ENCODE data around the gene NAP1L4. TPM values are rescaled to one million over a fixed set of nuclear protein-coding genes. Genes with fewer than 3 reads are reported as not detected.

NAP1L4 gene
- total RNA-seq, 2 donors from 2014 or later, result 45.9 to 57.7 TPM

DNA sequence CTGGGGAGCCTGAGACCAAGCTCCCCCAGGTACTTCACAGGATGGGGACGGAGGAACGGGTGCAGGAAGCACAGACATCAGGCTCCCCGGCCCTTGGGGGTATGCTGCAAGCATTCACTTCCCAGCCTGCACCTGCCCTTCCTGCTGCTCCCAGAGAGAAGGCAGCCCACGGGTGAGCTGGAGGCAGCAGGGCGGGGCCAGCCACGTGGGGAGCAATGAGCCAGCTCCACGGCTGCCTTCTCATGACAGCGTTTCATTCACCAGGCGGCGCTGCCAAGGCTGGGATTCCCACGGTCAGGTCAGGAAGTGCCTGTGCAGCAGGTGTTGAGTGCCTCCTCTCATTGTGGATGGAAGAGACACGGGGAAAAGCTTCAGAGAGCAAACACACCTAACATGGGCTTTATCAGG is 48.4 kb downstream of the NAP1L4 start:
- no peak overlapping the region for H3K4me3 ChIP-seq
- peak overlapping the region in 3 of 4 donors; percentile 14 to 34 (median 17) for H3K27ac ChIP-seq
- no peak for ATAC-seq
- WGBS, 2 donors, result 48 to 60% methylated on average over 1 to 12 of the region's 12 CpGs
- no peaks in the 10 kb centered on the region for H3K36me3 ChIP-seq (replicated peaks in 1 of 2; ENCODE audit: insufficient read depth in 1 of 2, low read depth in 2 of 2)
- peak in 3 of 4 donors; percentile 48 to 66 (median 61) for DNase-seq
- peaks cover 0 to 1% (median 0%) of the 10 kb centered on the region in 3 donors for H3K9me3 ChIP-seq
- no peak for TF ChIP-seq POLR2A (IDR thresholded peaks at IDR 0.05)
- TF ChIP-seq, protein P1, sequence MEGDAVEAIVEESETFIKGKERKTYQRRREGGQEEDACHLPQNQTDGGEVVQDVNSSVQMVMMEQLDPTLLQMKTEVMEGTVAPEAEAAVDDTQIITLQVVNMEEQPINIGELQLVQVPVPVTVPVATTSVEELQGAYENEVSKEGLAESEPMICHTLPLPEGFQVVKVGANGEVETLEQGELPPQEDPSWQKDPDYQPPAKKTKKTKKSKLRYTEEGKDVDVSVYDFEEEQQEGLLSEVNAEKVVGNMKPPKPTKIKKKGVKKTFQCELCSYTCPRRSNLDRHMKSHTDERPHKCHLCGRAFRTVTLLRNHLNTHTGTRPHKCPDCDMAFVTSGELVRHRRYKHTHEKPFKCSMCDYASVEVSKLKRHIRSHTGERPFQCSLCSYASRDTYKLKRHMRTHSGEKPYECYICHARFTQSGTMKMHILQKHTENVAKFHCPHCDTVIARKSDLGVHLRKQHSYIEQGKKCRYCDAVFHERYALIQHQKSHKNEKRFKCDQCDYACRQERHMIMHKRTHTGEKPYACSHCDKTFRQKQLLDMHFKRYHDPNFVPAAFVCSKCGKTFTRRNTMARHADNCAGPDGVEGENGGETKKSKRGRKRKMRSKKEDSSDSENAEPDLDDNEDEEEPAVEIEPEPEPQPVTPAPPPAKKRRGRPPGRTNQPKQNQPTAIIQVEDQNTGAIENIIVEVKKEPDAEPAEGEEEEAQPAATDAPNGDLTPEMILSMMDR (IDR thresholded peaks at IDR 0.05), result no peak
- H3K4me1 ChIP-seq, result peaks cover 44% of the 10 kb centered on the region
- no peaks in the 10 kb centered on the region for H3K27me3 ChIP-seq
- intact Hi-C loops (cut with DNase I), result no loop called here

DNA sequence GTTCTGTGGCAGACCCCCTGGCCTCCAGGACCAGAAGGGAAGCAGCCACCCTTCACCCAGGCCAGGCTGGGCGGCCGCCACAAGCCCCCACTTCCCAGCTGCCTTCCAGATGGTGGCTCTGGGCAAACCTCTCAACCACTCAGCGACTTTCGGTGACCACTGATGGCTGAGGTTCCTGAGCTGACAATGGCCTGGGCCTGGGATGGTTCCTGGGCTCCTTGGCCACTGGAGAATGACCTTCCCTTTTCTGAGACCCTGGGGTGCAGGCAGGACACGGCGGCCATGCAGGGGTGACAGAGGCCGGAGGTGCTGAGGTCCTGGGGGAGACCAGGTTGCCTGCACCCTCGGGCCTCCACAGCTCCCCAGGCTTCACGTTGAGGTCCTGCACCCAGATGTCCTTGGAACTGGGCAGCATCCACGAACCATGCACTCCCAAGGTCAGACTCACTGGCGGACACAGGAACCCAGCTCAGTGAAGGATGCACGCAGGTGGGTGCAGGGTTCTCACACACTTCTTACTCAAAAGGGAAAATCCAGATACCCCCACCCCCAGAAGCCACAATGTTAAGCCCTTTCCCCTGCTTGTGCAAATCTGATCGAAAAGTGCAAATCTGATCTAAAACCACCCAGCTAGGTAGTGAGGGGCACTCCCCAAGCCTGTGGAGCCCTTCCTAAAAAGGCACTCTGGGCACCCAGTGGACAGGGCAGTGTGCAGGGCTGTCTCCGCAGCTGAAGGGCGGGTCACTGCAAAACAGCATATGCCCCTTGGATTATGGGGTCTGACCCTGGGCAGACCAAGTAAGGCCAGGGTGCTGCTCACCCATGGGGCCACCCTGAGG is 49.0 kb downstream of the NAP1L4 start:
- H3K36me3 ChIP-seq (replicated peaks in 1 of 2; ENCODE audit: insufficient read depth in 1 of 2, low read depth in 2 of 2), result no peaks in the 10 kb centered on the region
- intact Hi-C loops (cut with DNase I), result no loop called here
- H3K9me3 ChIP-seq, result peaks cover 0 to 5% (median 0%) of the 10 kb centered on the region in 3 donors
- H3K27me3 ChIP-seq, result no peaks in the 10 kb centered on the region
- 66 to 87% methylated on average over 11 to 15 of the region's 15 CpGs for WGBS, 2 donors
- H3K27ac ChIP-seq, result peak overlapping the region in 2 of 4 donors; percentile 17 to 34
- H3K4me1 ChIP-seq, result peaks cover 44% of the 10 kb centered on the region
- ATAC-seq, result no peak
- TF ChIP-seq, protein P1 (IDR thresholded peaks at IDR 0.05), result no peak
- no peak for TF ChIP-seq POLR2A (IDR thresholded peaks at IDR 0.05)
- DNase-seq, result no peak
- H3K4me3 ChIP-seq, result no peak overlapping the region

DNA sequence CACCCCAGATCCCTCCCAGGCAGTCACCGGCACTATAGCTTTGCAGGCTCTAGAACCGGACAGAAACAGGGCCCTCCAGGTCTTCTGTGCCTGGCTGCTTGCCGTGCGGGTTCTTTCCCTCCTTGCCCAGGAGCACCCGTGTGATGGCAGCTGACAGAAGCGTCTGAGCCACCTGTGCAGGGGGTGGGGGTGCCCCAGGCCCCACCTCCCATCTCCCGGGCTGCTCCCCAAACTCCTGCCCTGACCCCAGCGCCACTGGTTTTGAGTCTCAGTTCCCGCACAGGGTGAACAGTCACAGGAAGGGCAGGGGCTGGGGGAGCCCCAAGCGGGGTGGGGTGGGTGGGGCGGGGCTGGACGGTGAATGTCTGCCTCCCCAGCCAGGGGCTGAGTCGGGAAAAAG is 49.7 kb downstream of the NAP1L4 start:
- Histone ChIP-seq H3K27ac (no peak overlapping the region), H3K9me3 (peaks cover 0 to 9% (median 0%) of the 10 kb centered on the region in 3 donors), H3K4me1 (peaks cover 44% of the 10 kb centered on the region), H3K4me3 (no peak overlapping the region), H3K36me3 (replicated peaks in 1 of 2; ENCODE audit: insufficient read depth in 1 of 2, low read depth in 2 of 2) (no peaks in the 10 kb centered on the region), H3K27me3 (no peaks in the 10 kb centered on the region)
- DNase-seq (no peak), ATAC-seq (no peak)
- WGBS, 2 donors, result 76 to 84% methylated on average over 12 to 13 of the region's 13 CpGs
- TF ChIP-seq, protein P1 (IDR thresholded peaks at IDR 0.05), result no peak
- no peak for TF ChIP-seq POLR2A (IDR thresholded peaks at IDR 0.05)
- intact Hi-C loops (cut with DNase I), result no loop called here

DNA sequence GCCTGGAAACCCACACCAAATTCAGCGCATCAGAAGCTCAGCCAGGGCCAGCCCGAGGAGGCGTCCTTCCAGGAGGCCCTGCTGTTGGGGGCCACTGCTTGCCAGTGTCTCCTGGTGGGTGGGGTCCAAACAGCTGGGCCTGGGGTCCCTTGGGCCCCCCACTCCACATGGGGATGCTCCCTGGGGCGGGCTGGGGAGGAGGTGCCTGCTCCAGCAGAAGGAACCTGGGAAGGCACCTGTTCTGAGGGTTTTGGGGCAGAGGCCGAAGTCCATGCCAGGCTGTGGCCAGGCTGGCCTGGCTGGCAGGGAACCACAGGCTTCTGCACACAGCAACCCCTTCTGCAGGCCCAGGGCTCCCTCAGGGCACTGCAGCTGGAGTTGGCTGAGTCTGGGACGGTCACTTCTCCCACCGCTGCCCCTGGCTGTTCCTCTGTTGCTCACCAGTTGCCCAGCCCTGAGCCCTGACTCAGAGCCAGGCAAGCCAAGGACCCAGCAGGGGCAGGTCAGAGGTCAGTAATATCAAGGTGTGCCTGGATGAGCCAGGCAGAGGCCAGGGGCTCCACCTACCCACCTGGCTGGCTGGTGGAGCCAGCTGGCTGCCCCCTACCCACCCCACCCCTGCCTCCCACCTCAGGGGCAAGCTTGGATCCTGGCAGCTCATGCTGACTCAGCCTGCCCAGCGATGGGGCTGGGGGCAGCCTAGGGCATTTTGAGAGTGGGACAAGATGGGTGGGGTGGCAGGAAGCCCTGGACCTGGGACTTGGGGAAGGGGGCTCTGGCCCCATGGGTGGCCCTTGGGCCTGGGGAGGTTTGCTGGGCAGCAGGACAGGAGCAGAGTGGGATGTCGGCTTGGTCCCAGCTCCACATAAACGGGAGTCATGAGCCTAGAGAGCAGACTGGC is 51.0 kb downstream of the NAP1L4 start:
- DNase-seq (peak; percentile 58 to 88 (median 72)), ATAC-seq (peak; percentile 55)
- no peak overlapping the region for H3K4me3 ChIP-seq
- no peaks in the 10 kb centered on the region for H3K27me3 ChIP-seq
- 43 to 55% methylated on average over 3 to 9 of the region's 10 CpGs for WGBS, 2 donors
- intact Hi-C loops (cut with DNase I), result no loop called here
- H3K4me1 ChIP-seq, result peaks cover 43% of the 10 kb centered on the region
- TF ChIP-seq, protein P1 (IDR thresholded peaks at IDR 0.05), result no peak
- TF ChIP-seq POLR2A (IDR thresholded peaks at IDR 0.05), result no peak
- peaks cover 0 to 11% (median 0%) of the 10 kb centered on the region in 3 donors for H3K9me3 ChIP-seq
- no peaks in the 10 kb centered on the region for H3K36me3 ChIP-seq (replicated peaks in 1 of 2; ENCODE audit: insufficient read depth in 1 of 2, low read depth in 2 of 2)
- peak overlapping the region in 3 of 4 donors; percentile 8 to 38 (median 23) for H3K27ac ChIP-seq
